Activated naive CD4-positive, alpha-beta T cell treated with anti-CD3 and anti-CD28 coated beads, Interleukin-2, amount 50 U/mL, for 24 hours (primary cell): ENCODE results near the gene TRPC4AP.

Source experiments
- H3K27ac Mint-ChIP-seq: one replicate; pipeline ENCODE4 v1.8.0; 2021; ENCODE audit warnings: mild to moderate bottlenecking, mixed read lengths
- H3K27me3 Mint-ChIP-seq: one replicate; pipeline ENCODE4 v1.8.0; 2021; ENCODE audit warnings: mixed read lengths
- H3K36me3 Mint-ChIP-seq: one replicate; pipeline ENCODE4 v1.8.0; 2021; ENCODE audit warnings: mixed read lengths
- H3K4me1 Mint-ChIP-seq: one replicate; pipeline ENCODE4 v1.8.0; 2021; ENCODE audit warnings: mixed read lengths
- H3K4me3 Mint-ChIP-seq: one replicate; pipeline ENCODE4 v1.8.0; 2021; ENCODE audit warnings: mild to moderate bottlenecking, mixed read lengths
- H3K9me3 Mint-ChIP-seq: one replicate; pipeline ENCODE4 v1.8.0; 2021; ENCODE audit warnings: mixed read lengths

The TRPC4AP gene, protein sequence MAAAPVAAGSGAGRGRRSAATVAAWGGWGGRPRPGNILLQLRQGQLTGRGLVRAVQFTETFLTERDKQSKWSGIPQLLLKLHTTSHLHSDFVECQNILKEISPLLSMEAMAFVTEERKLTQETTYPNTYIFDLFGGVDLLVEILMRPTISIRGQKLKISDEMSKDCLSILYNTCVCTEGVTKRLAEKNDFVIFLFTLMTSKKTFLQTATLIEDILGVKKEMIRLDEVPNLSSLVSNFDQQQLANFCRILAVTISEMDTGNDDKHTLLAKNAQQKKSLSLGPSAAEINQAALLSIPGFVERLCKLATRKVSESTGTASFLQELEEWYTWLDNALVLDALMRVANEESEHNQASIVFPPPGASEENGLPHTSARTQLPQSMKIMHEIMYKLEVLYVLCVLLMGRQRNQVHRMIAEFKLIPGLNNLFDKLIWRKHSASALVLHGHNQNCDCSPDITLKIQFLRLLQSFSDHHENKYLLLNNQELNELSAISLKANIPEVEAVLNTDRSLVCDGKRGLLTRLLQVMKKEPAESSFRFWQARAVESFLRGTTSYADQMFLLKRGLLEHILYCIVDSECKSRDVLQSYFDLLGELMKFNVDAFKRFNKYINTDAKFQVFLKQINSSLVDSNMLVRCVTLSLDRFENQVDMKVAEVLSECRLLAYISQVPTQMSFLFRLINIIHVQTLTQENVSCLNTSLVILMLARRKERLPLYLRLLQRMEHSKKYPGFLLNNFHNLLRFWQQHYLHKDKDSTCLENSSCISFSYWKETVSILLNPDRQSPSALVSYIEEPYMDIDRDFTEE

DNA sequence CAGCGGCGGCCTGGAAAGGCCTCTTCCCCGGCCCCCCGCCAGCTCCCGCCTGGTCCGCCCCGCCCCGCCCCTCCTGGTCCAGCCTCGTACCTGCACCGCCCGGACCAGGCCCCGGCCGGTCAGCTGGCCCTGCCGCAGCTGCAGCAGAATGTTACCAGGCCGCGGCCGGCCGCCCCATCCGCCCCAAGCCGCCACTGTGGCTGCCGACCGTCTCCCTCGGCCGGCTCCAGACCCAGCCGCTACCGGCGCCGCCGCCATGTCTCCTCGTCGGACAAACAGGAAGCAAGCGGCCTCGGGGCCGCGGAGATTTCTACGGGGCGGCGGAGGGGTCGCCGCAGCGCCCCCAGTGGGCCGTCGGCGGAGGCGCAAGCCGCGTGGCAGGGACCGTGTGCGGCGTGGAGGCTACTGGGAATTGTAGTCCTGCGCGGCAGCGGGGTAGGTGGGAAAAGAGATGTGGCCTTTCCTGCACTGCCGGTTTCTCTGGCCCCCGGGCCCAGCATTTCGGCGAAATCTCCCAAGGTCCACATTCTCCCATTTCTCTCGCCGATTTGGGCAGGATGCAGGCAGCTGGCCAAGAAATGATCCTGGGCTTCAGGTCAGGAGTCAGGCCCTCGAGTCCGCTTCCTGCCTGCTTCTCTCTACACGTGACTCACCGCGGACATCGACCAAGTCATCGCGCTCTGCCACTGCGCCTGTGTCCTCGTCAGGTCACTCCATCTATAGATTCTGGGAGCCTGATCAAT, at the start of gene TRPC4AP:
TSS of gene TRPC4AP (minus strand) at position 284 of the 743 bp plus-strand sequence. CDS start at position 258, 26 bp downstream.
- Mint-ChIP-seq H3K4me1 (peaks cover 47% of the 10 kb centered on the region), H3K27me3 (no peaks in the 10 kb centered on the region), H3K27ac (peak within 1 kb of the TSS; percentile 100), H3K4me3 (peak within 1 kb of the TSS; percentile 91), H3K9me3 (no peaks in the 10 kb centered on the region), H3K36me3 (peaks cover 2% of the 10 kb centered on the region)

DNA sequence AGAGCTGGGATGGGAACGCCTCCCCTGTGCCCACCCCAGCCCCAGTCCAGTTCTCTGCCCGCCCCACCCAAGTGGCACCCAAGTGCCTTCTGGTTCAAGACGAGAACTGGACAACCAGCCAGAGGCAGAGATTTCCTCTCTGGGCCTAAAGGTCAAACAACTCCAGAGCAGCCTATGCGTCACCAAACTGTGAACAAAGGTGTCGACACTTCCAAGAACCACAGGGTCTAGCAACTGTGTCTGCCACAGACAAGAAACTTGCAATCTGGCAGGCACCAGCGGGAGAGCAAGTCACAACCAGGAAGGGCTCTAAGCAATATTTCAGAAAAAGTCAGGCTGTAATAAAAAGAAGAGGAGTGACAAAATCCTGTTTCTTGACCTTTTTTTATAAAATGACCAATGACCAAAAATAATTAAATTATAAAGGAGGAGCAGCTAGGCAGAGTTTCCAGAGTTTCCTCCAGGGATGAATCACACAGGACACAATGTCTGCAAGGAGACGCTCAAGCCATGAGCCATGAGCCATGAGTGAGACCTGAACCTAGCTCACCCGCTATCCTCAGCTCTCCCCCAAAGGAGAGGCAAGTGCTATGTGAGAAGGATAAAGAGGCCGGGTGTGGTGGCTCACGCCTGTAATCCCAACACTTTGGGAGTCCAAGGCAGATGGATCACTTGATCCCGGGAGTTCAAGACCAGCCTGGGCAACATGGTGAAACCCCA, 43.4 kb upstream of the TRPC4AP start:
- Mint-ChIP-seq H3K36me3 (peaks cover 5% of the 10 kb centered on the region), H3K4me3 (no peak overlapping the region), H3K27me3 (no peaks in the 10 kb centered on the region), H3K27ac (no peak overlapping the region), H3K4me1 (peaks cover 4% of the 10 kb centered on the region), H3K9me3 (no peaks in the 10 kb centered on the region)

DNA sequence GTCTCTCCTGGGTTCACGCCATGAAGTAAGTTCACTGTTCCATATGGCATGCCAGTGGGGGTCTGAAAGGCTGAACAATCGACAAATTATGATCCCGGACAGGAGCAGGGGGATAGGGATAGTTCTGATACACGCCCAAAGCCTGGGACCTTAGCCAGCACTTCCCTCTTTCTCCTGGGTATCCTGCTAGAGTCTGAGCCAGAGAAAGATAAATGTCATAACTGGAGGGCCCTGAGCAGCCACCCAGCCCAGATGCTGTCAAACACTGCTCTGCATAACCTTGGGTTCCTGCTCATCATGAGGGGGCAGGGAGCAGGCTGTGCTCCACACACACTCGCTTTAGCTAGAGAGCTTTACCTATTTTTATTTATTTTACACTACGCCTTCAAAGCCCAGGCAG, 42.3 kb upstream of the TRPC4AP start:
- H3K27me3 Mint-ChIP-seq = no peaks in the 10 kb centered on the region
- H3K4me1 Mint-ChIP-seq = no peaks in the 10 kb centered on the region
- H3K27ac Mint-ChIP-seq = no peak overlapping the region
- no peak overlapping the region for H3K4me3 Mint-ChIP-seq
- peaks cover 7% of the 10 kb centered on the region for H3K36me3 Mint-ChIP-seq
- no peaks in the 10 kb centered on the region for H3K9me3 Mint-ChIP-seq

DNA sequence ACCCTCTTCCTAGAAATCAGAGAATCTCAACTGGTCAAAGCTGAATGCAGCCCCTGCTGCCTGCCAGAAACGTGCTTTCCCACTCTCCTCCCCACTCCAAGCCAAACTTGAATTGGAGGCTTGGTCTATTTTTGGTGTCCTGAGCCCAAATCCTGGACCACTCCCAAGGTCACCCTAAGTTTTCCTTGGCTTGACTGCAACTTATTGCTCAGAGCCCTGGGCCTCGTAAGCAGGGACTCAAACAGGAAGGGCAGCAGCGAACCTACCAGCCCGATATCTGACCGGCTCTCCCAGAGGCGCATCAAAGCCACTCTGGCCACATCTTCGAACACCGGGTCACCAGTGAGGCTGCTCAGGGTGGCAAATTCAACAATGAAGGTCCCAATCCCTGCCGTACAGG, 41.9 kb upstream of the TRPC4AP start:
- H3K27ac Mint-ChIP-seq = no peak overlapping the region
- no peaks in the 10 kb centered on the region for H3K4me1 Mint-ChIP-seq
- no peaks in the 10 kb centered on the region for H3K9me3 Mint-ChIP-seq
- H3K36me3 Mint-ChIP-seq = peaks cover 7% of the 10 kb centered on the region
- H3K27me3 Mint-ChIP-seq = no peaks in the 10 kb centered on the region
- no peak overlapping the region for H3K4me3 Mint-ChIP-seq

DNA sequence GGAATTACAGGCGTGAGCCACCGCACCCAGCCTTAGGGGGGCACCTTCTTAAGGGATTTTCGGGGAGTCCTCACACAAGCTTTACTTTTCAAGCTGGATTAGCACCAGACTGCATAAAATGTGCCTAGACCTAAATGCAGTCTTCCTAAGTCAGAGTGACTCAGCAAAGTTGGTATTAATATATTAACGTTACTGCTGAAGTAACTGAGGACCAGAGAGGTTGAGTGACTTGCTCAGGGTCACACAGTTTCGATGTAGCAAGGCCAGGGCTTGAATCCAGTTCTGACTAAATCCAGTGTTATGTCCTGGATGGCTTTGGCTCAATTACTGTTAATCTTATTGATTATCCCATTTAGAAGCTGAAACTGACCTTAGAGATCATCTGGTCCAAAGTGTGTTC, 41.1 kb upstream of the TRPC4AP start:
- H3K4me1 Mint-ChIP-seq = no peaks in the 10 kb centered on the region
- H3K4me3 Mint-ChIP-seq = no peak overlapping the region
- peak overlapping the region; percentile 76 for H3K27ac Mint-ChIP-seq
- H3K9me3 Mint-ChIP-seq = no peaks in the 10 kb centered on the region
- H3K36me3 Mint-ChIP-seq = peaks cover 7% of the 10 kb centered on the region
- no peaks in the 10 kb centered on the region for H3K27me3 Mint-ChIP-seq

GRCh38 chr20:35133031-35133430, 40.4 kb upstream of the TRPC4AP start:
- H3K9me3 Mint-ChIP-seq = no peaks in the 10 kb centered on the region
- no peak overlapping the region for H3K4me3 Mint-ChIP-seq
- H3K27me3 Mint-ChIP-seq = no peaks in the 10 kb centered on the region
- H3K4me1 Mint-ChIP-seq = no peaks in the 10 kb centered on the region
- H3K27ac Mint-ChIP-seq = no peak overlapping the region
- peaks cover 7% of the 10 kb centered on the region for H3K36me3 Mint-ChIP-seq

DNA sequence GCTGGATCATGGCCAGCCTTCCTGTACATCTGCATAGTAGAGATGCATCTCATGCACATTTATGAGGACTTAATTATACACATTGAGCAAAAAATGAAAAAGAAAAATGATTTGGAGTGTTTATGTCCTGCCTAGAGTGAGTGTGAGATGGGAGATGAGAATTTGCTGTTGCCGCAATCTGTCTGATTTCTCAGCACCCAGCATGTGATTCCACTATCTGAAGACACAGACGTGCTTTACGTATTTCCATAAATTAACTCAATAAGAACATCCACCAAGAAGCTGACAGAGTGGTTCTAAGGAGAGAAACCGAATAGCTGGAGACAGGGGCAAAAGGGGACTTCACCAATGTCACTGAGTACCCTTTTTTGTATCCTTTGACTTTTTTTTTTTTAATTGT, 39.3 kb upstream of the TRPC4AP start:
- no peaks in the 10 kb centered on the region for H3K4me1 Mint-ChIP-seq
- H3K4me3 Mint-ChIP-seq = no peak overlapping the region
- H3K27ac Mint-ChIP-seq = no peak overlapping the region
- H3K9me3 Mint-ChIP-seq = no peaks in the 10 kb centered on the region
- H3K36me3 Mint-ChIP-seq = peaks cover 10% of the 10 kb centered on the region
- H3K27me3 Mint-ChIP-seq = no peaks in the 10 kb centered on the region

DNA sequence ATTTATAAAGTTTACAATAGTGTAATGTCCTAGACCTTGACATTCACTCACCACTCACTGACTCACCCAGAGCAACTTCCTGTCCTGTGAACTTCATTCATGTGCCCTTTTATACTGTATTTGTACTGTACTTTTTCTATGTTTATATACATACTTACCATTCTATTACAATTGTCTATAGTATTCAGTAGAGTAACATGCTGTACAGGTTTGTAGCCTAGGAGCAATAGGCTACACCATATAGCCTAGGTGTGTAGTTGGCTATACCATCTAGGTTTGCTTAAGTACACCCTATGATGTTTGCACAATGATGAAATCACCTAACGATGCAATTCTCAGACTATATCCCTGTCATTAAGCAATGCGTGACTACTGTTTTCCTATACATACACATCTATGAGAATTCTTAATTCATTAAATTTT, 37.1 kb upstream of the TRPC4AP start:
- Mint-ChIP-seq H3K4me3 (no peak overlapping the region), H3K9me3 (no peaks in the 10 kb centered on the region), H3K36me3 (peaks cover 11% of the 10 kb centered on the region), H3K4me1 (no peaks in the 10 kb centered on the region), H3K27me3 (no peaks in the 10 kb centered on the region), H3K27ac (no peak overlapping the region)

- Mint-ChIP-seq H3K9me3 (no peaks in the 10 kb centered on the region), H3K36me3 (peaks cover 13% of the 10 kb centered on the region), H3K27me3 (no peaks in the 10 kb centered on the region), H3K4me1 (no peaks in the 10 kb centered on the region), H3K4me3 (no peak overlapping the region), H3K27ac (no peak overlapping the region)
Measured at GRCh38 chr20:35125753-35126152, 33.1 kb upstream of the TRPC4AP start.

DNA sequence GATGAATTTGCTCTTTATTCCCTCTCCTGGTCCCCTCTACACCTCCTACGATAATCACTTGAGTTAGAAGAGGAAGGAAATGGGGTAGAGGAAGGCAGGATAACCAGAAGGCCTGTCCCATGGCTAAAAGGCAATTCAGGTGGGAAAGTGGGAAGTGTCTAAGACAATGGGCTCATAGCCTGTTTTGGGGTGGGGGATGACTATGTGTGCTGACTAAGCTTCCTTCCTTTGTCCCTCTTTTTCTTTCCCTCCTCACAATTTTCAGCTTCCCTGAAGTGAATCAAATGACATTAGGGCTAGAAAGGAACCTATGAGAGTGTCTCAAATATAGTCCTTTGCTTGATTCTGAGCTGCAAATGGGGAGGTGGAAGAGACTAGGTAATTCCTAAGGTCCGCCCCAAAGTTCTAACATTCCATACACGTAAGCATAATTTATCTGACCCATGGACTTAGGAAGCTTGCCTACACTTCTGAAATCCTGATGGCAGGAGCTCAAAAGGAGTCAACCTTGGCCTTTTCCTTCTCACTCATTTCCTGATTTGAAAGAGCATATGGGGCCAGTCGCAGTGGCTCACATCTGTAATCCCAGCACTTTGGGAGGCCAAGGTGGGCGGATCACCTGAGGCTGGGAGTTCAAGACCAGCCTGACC, 30.3 kb upstream of the TRPC4AP start:
- Mint-ChIP-seq H3K9me3 (no peaks in the 10 kb centered on the region), H3K27ac (peak overlapping the region; percentile 30), H3K4me1 (no peaks in the 10 kb centered on the region), H3K4me3 (no peak overlapping the region), H3K36me3 (peaks cover 18% of the 10 kb centered on the region), H3K27me3 (no peaks in the 10 kb centered on the region)

GRCh38 chr20:35121186-35121585, 28.6 kb upstream of the TRPC4AP start:
- Mint-ChIP-seq H3K36me3 (peaks cover 19% of the 10 kb centered on the region), H3K27me3 (no peaks in the 10 kb centered on the region), H3K9me3 (no peaks in the 10 kb centered on the region), H3K4me3 (no peak overlapping the region), H3K27ac (no peak overlapping the region), H3K4me1 (no peaks in the 10 kb centered on the region)

GRCh38 chr20:35120012-35120701, 27.6 kb upstream of the TRPC4AP start:
- no peaks in the 10 kb centered on the region for H3K27me3 Mint-ChIP-seq
- peaks cover 17% of the 10 kb centered on the region for H3K36me3 Mint-ChIP-seq
- no peaks in the 10 kb centered on the region for H3K9me3 Mint-ChIP-seq
- no peak overlapping the region for H3K4me3 Mint-ChIP-seq
- no peak overlapping the region for H3K27ac Mint-ChIP-seq
- no peaks in the 10 kb centered on the region for H3K4me1 Mint-ChIP-seq

DNA sequence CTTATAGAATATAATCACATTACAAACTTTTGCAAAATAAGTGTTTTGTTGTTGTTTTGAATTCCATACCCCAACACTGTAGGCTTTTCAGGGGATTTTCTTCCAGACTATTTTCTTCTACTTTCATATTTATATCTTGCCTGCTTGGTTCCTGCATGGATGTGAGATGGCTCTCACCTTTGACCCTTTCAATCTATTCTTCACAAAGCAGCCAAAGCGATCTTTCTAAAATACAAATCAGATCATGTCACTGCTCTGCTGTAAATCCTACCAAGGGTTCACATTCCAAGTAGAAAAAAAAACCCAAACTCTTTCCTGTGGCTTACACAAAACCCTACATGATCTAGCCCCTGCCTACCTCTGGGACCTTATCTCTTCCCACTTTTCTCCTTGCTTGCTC, 25.0 kb upstream of the TRPC4AP start:
- H3K4me3 Mint-ChIP-seq = no peak overlapping the region
- H3K27ac Mint-ChIP-seq = peak overlapping the region; percentile 20
- no peaks in the 10 kb centered on the region for H3K4me1 Mint-ChIP-seq
- H3K9me3 Mint-ChIP-seq = no peaks in the 10 kb centered on the region
- H3K27me3 Mint-ChIP-seq = no peaks in the 10 kb centered on the region
- peaks cover 12% of the 10 kb centered on the region for H3K36me3 Mint-ChIP-seq

- Mint-ChIP-seq H3K9me3 (no peaks in the 10 kb centered on the region), H3K4me1 (no peaks in the 10 kb centered on the region), H3K4me3 (no peak overlapping the region), H3K36me3 (peaks cover 12% of the 10 kb centered on the region), H3K27me3 (no peaks in the 10 kb centered on the region), H3K27ac (no peak overlapping the region)
Measured at GRCh38 chr20:35117196-35117595, 24.6 kb upstream of the TRPC4AP start.
